ENCODE data around the gene RBMS1. TPM values are rescaled to one million over a fixed set of nuclear protein-coding genes. Genes with fewer than 3 reads are reported as not detected.

RBMS1 gene
- total RNA-seq, 1 experiment from 2014 or later: 77.5 TPM

DNA sequence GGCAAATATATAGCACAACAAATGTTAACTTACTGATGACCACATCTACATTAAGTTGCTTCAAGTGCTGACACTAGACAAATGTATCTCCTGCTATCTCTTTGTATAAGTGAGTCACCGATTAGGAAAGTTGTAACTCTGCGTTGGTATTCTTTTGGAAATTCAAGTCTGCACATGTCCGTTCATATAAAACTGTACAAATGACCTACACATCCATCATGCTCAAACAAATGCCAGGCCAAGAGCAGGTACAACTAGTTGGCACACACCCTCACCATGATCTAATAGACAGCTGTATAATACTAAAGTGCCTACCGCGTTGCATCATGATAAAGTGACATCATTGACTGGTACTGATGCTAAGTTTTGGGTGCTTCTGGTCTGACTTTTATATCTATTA lies 141.1 kb downstream of the RBMS1 start:
- Histone ChIP-seq H2BK5ac (ENCODE audit: insufficient read length, low read length) (no peak overlapping the region), H4K8ac (replicated peaks; ENCODE audit: insufficient read length, low read depth, low read length) (no peak overlapping the region), H2BK15ac (ENCODE audit: low read depth, low read length) (no peak overlapping the region), H3K18ac (ENCODE audit: insufficient read length, low read depth, low read length) (no peak overlapping the region), H3T11ph (ENCODE audit: low read length) (no peak overlapping the region), H2BK120ac (ENCODE audit: low read depth, low read length, poor library complexity, severe bottlenecking) (no peak overlapping the region), H2BK20ac (ENCODE audit: low read depth, low read length, poor library complexity, severe bottlenecking) (no peak overlapping the region), H3K79me1 (ENCODE audit: insufficient read depth, low read depth, low read length, poor library complexity, severe bottlenecking) (peaks cover 3% of the 10 kb centered on the region), H3K4me1 (ENCODE audit: insufficient read depth, low read length) (peaks cover 3% of the 10 kb centered on the region; the same call in 1 of the 2 replicates), H3K9me3 (ENCODE audit: control insufficient read depth, low read depth, low read length) (no peaks in the 10 kb centered on the region), H3K79me2 (ENCODE audit: insufficient read depth, low read length) (peaks cover 1% of the 10 kb centered on the region; the same call in 1 of the 2 replicates), H3K27ac (ENCODE audit: insufficient read length, low read depth, low read length) (no peak overlapping the region), H3K27me3 (ENCODE audit: insufficient read depth, low read length) (no peaks in the 10 kb centered on the region), H3K4me2 (ENCODE audit: insufficient read depth, insufficient read length, low read length) (no peak overlapping the region), H4K5ac (ENCODE audit: insufficient read length, low read depth, low read length) (no peak overlapping the region), H3K56ac (ENCODE audit: insufficient read length, low read depth, low read length) (no peak overlapping the region), H2BK12ac (ENCODE audit: insufficient read length, low read depth, low read length) (no peak overlapping the region), H3K23me2 (ENCODE audit: insufficient read length, low read depth, low read length, poor library complexity, severe bottlenecking) (no peaks in the 10 kb centered on the region), H4K20me1 (ENCODE audit: control insufficient read depth, insufficient read depth, insufficient read length) (no peaks in the 10 kb centered on the region), H3K14ac (ENCODE audit: insufficient read depth, low read length) (no peak overlapping the region), H3K4ac (ENCODE audit: low read depth, low read length) (no peak overlapping the region), H4K91ac (ENCODE audit: insufficient read length, low read depth, low read length) (no peak overlapping the region), H2AFZ (ENCODE audit: low read length) (no peak overlapping the region), H2AK5ac (ENCODE audit: insufficient read length, low read length) (no peak overlapping the region), H3K23ac (ENCODE audit: insufficient read length, low read depth, low read length) (no peak overlapping the region), H3K9ac (ENCODE audit: extremely low read depth, insufficient read length, low read length) (no peak overlapping the region)
- no CpG with 5 or more reads among the region's 5 CpGs for WGBS (ENCODE audit: extremely low coverage, insufficient read length, low lambda C conversion rate)
- peaks cover 0 to 11% (median 2%) of the 10 kb centered on the region in 3 experiments; a peak in 4 of 7 replicates for H3K36me3 Mint-ChIP-seq (ENCODE audit: insufficient read depth in 1 of 3, low read depth in 3 of 3)
- TF ChIP-seq, protein P1, sequence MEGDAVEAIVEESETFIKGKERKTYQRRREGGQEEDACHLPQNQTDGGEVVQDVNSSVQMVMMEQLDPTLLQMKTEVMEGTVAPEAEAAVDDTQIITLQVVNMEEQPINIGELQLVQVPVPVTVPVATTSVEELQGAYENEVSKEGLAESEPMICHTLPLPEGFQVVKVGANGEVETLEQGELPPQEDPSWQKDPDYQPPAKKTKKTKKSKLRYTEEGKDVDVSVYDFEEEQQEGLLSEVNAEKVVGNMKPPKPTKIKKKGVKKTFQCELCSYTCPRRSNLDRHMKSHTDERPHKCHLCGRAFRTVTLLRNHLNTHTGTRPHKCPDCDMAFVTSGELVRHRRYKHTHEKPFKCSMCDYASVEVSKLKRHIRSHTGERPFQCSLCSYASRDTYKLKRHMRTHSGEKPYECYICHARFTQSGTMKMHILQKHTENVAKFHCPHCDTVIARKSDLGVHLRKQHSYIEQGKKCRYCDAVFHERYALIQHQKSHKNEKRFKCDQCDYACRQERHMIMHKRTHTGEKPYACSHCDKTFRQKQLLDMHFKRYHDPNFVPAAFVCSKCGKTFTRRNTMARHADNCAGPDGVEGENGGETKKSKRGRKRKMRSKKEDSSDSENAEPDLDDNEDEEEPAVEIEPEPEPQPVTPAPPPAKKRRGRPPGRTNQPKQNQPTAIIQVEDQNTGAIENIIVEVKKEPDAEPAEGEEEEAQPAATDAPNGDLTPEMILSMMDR (conservative IDR thresholded peaks at IDR 0.05): no peak
- H3K4me1 Mint-ChIP-seq: peaks cover 15 to 16% of the 10 kb centered on the region in 2 experiments
- no peak for DNase-seq
- H3K9me3 Mint-ChIP-seq: no peaks in the 10 kb centered on the region
- H3K4me3 Mint-ChIP-seq: no peak overlapping the region
- H3K27me3 Mint-ChIP-seq (ENCODE audit: low read depth): no peaks in the 10 kb centered on the region
- H3K27ac Mint-ChIP-seq: no peak overlapping the region

Measured in H9 (cell line).